GM18519 (cell line): ENCODE results near the gene NAV2.

Source experiments
- ATAC-seq: cut with Tn5 transposase; IDR thresholded peaks from one replicate; pipeline ENCODE4 v1.9.1; 2021; ENCODE audit warnings: mild to moderate bottlenecking, moderate library complexity; ENCODE audit not compliant: unreplicated experiment, low FRiP score

The NAV2 gene

DNA sequence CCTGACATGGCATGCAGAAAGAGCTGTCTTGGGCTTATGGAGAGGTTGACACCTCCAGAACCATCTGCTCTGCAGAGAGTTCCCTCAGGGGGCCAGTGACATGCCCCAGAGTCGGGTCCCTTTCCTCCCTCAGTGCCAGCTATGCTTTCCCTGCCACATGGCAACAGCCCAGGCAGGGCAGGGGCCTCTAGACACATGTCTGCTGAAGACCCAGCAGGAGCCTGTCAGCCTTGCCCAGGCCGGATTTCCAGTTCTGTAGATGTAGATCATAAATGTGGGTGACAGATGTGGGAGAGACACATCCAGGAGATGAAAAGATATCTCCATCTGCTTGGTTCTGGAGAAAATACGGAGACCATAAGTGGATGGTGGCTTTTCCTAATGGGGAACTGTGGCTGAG is 25.5 kb downstream of the NAV2 start:
- ATAC-seq, result no peak

DNA sequence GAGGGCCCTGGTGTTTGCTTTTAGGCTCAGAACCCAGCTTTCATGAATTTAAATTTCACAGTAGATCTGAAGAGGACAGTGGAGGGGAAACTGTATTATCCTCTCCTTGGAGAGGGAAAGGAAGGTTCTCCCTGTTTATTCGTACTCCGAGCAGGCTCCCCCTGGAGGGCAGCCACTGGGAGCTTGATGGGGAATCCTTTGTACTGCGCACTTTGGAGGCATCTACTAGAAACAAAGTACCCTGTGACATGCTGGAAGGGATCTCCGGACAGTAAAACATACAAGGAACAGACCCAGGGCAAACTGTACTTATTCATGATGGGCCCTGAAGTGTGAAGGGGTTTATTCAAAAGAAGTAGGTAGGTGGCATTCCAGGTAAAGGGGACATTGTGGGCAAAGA is 27.2 kb downstream of the NAV2 start:
- ATAC-seq, result no peak

DNA sequence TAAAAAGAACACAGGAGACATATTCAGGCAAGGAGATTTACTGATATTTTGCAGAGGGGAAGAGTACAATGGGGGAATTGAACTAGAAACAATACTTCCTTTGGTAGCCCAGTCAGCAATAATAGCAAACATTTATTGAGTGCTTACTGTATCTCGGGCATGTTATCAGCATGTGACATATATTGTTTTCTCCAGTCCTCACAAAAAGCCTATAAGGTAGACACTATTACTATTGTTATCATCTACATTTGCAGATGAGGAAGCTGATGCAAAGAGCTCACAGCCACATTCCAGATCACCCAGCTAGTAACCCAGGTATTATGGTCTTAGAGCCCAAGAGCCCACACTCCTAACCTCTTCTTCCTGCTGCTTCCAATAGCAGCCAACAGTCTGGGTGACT is 27.9 kb downstream of the NAV2 start:
- no peak for ATAC-seq

DNA sequence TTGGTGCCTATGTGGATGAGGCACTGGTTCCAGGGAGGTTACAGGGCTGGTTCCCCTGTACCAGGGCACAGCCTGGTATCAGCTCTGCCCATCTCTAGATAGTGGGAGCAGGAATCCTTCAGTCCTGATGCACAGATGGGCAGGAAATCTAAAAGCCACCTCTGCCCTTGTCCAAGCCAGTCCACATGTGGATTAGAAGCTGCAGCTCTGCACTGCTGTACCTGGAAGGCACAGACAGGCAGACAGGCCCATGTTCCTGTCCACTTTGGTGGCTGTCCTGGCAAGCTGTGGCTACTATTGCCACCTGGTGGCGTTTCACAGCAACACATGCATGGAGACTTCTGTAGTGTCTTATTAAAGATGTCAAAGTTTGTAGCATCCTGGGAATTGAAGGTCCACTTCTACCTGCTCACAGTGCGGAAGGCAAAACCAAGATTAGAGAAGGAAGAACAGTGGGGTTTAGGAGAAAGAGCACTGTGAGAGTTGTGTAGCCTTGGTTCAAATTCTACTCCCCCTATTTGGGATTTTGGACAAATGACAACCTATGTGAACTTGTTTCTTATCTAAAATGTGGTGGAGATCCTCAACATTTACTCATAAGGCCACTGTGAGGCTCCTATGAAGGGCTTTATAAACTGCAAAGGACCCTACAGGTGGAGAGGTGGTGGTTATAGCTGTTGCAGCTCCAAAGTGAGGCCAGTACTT is 30.1 kb downstream of the NAV2 start:
- peak; percentile 75 for ATAC-seq

DNA sequence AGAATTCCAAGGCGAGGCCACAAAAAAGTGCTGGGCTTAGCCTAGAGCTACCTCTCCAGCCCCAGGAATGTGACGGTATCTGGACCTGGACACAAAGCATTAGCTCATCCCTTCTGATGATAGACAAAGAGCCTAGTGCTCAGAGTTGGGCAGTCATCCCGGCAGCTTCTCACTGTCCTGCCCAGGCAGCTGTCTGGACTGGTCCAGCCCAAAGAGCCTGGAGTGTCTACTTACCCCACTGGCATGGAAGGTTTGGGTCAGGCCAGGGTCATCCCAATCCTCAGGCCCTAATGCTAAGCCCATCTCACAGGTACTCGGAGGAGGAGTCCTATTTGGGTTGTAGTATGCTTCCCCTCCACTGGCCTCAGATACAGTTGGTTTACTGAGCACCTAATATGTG is 31.0 kb downstream of the NAV2 start:
- ATAC-seq, result no peak

DNA sequence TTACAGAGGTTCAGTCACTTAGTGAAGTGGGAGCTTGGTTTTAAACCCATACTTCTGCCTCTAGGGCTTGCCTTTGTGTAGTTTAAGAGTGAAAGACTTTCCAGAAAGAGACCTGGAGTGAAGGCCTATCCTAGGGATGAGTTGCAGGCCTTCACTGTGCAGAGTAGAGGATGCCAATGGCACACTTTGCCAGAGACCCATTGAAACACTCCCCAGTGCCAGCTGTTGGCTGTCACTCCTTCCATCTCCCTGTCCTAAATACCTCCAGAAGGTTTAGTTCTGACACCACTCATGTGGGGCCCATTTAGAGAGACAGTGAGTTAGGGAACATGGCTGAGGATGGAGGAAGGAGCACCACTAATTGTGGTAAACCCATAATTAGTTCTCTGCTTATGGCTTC is 31.5 kb downstream of the NAV2 start:
- ATAC-seq, result no peak

DNA sequence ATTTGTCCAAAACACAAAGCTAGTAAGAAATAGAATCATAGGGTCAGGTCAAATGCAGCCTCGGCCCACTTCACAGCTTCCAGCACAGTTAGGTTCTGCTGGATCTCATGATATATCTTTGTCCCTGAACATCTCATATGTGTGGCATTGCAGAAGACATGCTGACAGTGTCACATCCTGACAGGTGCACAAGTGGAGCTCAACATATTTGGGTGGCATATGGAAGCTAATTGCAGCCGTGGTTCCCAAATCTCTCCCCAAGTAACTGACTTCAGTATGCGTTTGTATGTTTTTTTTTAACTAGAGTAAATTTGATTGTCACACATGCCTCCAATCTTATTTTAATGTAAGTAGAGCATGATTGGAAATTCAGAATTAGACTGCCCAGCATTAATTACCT is 33.4 kb downstream of the NAV2 start:
- no peak for ATAC-seq

DNA sequence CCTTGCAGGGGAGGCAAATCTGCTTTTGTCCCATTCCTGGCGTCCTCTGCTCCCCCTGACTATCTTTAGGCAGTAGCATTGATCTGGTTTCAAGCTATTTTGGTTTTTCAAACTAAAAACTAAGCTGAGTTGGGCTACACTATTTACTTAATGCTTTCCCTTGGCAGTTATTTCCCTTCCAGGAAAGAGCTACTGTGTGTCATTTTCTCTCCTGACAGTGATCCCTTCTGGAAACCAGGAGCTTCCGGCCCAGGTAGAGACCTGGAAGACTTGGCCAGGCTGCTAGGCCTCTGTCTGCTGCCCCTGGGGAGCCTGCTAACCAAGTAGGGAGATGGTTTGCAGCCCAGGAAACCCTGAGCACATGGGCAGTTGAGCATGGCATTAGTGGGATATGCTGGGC is 35.0 kb downstream of the NAV2 start:
- ATAC-seq, result no peak

DNA sequence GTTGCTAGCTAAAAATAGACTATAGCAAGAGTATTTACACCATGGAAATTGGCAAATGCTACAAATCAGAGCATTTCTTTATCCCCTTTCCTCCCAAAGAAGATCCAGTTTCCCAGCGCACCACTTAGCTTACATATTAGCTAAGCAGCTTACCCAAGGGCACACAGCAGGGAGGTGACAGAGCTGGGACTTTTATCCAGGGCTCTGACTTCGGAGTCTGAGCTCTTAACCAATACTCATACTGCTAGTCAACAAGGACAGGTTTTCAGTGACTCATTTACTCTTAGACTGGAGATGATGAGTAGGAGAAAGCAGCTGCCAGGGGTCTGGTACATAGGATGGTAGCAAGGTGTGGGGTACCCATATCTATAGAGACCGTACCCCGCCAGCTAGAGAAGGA is 38.4 kb downstream of the NAV2 start:
- no peak for ATAC-seq

DNA sequence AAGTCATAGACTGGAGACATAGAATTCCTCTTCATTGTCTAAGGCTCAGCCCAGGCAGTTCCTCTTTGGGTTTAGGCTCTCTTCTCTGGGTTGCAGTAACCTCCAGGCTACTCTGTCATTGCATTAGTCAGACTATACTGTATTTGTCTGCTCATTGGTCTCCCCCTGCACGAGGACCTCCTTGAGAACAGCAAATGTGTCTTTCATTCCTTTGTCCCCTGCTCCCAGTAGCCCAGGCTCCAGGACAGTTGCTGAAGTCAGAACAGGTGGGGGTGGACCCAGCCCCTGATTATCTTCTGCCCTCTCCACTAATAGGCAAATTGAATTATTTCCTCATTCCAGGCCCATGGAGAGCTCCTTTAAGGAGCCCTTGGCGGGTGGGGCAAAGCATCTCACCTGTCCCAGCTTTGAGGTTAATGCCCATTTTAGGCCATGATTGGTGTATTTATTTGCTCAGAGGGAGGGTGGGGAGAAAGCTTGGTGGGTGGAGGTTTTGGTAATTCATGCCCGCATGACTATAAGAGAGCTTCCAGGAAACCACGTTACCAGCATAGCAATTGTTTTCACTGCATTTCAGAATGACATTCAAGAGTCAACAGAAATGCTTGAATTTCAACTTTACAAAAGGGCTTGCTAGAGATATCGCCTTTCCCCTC is 40.9 kb downstream of the NAV2 start:
- ATAC-seq, result no peak

DNA sequence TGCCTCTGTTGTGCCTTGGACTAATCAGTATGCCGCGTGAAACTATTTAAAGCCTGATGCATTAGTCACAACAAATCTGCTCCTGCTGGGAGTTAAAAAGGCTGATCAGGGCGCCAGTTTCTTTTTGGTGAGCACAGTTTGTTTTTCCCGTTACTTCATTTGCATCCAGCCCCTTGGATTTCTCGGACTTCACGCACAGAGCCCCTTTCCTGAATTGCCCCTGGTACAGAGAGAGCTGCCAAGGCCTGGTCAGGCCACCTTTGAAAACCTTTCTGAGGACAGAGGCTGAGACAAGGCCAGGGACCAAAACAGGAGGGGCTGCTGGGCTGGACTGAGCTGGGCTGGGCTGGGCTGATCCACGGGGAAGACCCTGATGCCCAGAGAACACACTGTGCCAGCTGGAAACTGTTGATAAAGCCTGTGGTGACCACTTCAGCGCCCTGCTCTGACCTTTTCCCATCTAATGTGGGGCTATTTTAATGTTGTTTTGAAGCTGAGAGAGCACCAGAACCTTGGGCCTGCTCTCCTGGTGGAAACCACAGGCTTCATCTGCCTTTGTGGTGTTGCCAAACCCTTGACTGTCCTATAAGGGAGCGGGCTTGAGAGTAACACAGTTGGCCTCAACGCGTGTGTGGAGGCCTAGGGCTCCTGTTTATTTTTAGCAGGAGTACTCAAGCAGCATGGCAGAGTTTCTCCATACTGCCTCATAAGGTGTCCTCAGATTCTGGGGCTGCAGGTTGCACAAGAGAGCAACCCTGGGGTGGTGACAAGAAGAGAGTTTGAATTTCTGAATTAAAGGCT is 44.2 kb downstream of the NAV2 start:
- ATAC-seq, result no peak

DNA sequence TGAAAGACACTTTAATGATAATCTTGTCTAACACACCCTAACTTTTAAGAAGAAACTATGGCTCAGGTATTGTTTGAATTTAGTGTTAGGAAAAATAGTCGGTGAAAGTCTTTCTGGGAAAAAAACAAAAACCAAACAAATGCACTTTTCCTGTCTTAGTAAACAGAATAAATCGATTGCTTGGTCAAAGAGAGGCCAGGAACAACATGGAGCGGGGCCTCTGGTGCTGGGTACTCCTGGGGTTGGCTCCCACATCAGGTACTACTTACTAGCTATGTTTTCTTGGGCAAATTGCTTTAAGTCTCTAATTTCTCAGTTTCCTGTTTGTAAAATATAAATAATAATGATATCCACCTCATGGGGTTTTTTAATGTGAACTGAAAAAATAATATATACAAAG is 46.8 kb downstream of the NAV2 start:
- no peak for ATAC-seq

DNA sequence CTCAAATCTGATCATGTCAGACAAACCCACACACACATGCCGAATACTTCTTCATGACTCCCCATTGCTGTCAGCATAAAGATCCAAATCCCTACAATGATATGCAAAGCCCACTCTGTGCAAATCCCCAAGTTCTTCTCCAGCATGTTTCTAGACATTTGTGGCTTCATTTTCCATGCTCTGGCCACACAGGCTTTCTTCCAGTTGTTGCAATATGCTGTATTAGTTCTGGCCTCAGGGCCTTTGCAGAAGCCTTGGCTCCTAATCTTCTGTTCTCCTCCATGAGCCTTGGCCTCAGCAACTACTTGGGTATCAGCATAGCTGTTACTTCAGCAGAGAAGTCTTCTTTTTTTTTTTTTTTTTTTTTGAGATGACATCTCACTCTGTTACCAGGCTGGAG is 49.6 kb downstream of the NAV2 start:
- ATAC-seq, result no peak

DNA sequence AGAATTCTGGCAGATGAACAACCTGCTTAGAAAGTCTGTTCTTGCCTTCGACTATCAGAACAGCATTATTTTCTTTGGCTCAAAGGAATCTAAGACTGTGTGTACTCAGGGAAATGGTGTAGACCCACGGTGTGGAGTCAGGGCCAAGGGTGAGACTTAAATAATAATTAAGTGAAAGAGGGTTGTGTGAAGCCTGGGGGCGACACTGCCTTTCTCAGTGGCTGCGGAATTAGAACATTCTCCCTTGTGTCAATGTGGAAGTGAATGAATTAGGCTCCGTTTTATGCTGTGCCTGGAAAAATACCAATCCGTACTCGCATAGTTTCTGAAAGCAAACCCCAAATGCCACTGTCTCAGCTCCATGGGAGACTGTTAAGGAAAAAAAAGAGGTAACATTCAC is 50.7 kb downstream of the NAV2 start:
- ATAC-seq, result no peak

DNA sequence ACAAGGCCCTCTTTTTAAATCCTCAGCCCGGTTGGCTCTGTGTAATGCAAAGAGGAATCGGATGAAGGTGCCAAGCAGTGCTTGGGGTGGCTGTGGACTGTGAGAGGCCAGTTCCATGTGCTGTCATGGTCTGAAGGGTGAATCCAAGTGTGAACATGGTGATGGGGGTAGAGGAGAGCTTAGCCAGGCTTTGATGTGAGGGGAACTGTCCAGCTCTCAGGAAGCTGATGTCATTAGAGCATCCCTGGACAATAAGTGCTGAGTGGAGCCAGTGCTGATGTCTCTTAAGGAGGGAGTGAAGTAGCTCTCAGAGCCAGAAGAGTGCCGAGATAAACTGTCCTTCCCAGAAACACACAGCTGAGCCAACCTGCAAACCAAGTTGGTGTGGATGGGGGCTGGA is 53.6 kb downstream of the NAV2 start:
- ATAC-seq, result no peak

DNA sequence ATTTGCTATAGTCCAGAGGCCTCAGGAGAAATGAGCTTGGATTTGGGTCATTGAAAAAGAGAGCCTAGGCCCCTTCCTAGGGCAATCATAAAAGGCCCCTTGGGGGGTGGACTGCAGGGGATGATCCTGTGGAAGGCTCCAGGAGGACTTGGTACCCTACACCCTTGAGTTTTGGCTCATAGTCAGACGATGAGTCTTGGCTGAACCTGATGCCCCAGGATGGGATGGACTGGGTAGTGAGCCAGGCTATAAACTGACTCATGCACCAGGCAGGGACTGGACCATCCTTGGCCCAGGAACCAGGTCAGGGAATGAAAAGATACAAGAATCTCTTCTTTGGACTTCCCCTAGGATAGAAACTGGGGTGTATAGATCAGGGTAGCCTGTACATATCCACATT is 54.2 kb downstream of the NAV2 start:
- no peak for ATAC-seq

DNA sequence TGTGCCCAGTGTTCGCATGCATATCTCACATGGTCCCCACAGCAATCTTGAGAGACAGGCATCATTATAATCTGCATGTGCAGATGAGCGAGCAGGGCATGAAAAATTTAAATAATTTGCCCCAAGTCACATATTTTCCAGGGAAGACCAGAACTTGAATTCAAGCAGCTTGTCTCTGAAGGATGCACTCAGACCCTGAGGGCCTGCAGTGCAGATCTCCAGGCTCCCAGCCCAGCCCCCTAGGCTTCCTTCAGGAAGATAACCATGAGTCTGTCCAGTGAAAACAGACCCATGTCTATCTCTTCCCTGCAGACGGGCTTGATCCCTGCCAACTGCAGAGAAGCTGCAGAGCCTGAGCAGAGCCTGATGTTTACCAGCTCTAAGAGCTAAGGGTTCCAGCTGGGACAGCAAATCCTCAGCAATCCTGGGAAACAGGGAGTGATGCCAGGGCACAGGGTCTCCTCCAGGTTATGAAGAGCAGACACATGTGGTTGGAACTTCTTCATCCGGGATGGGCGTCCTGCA is 55.1 kb downstream of the NAV2 start:
- no peak for ATAC-seq

DNA sequence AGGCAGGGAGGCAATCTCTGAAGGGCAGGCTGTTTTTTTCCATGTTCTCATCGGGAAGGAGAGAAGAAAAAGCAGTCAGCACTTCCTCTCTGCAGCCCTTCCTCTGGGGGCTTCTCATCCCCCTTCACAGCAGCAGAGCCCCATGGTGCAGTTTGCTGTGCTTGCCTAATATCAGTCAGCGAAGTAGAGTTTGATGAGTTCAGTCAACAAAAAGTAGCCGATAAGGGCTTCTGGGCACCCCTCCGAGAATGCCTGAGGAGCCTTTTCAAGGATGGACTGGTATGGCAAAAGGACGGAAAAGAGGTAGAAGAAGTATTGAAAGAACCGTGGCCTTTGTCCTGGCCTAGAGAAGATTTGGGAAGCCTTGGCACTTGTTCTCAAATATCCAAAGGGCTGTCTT is 55.6 kb downstream of the NAV2 start:
- ATAC-seq, result no peak

DNA sequence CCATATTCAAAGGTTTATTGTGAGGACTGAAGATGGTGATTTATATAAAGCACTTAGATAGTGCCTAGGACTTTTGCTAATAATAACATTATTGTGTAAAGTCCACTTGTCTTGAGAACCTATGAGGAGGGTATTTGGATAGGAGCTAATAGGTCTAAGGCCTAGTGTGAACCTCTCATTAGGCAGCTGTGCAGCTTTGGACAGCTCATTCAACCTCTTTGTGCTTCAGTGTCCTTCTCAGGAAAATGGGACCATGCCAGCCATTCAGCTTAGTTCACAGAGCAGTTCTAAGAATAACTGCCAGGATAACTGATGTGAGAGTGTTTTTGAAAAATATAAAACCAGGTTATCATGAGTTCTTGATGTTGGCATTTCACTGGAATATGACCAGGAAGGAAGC is 56.2 kb downstream of the NAV2 start:
- ATAC-seq, result no peak

DNA sequence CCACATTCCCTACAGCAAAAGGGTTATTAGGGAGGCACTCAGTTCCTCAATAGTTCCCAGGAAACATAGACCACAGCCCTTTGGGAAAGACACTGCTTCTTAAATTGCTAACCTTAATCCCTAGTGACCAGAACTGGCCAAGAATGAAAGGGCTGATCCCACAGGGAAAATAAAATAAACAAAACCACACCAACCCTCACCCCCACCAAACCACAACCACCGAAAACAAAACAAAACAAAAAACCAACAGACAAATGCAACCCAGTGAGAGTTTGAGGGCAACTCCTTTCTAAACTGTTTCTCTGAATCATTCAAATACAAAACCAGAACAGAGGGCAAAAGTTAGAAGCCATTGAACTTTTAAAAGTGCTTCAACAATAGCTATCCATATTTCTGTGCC is 57.2 kb downstream of the NAV2 start:
- ATAC-seq, result no peak

DNA sequence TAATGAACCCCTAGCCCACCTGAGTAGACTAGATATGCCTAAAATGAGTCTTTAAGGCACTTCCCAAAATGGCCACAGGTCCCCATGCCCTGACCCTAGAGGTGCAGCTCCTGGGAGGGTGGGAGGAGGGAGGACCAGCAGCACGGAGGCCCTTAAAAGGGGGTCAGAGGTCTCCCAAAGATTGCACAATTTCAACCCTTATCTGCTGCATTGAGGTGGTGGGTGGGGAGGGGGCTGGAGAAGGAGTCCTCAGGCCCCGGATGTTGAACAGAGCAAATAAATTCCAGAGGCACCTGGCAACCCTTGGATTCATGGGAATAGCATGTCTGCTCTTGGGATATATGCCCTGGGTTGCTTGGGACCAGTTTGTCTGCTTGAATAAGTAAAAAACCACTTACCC is 57.6 kb downstream of the NAV2 start:
- no peak for ATAC-seq

DNA sequence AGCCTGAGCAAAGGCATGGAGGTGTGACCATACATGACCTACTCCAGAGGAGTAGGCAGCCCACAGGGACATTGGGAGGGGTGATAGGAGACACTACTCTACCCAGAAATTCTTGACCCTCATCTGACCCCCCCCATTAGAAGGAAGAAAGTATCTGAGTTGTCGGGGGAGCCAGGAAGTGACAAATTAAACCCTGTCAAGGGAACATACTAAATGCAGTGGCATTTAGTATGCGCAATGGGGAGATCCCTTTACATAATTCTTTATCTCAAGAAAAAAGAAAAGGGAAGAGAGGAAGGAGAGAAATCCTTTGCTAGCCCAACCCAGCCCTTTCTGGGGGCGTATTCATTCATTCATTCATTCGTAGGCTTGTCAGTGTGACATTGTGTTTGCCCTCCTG is 58.8 kb downstream of the NAV2 start:
- no peak for ATAC-seq
